HEK293T (cell line): ENCODE measurements around the gene ANGPTL2.

Experiments used
- CTCF ChIA-PET: fragments of 350-600 bp; formaldehyde crosslinking; extraction: SDS; loops from one replicate; lab custom pipeline; 2021; ENCODE audit warnings: antibody characterized with exemption, inconsistent platforms; lab: Yijun Ruan, JAX
- POLR2A ChIA-PET: fragments of 350-600 bp; formaldehyde crosslinking; extraction: SDS; loops from one replicate; lab custom pipeline; 2020; ENCODE audit warnings: antibody characterized with exemption, inconsistent platforms; lab: Yijun Ruan, JAX
- DNase-seq: peaks from one replicate; pipeline ENCODE4 v3.0.0; 2012; ENCODE audit warnings: mixed read lengths; ENCODE audit errors: extremely low spot score
- ARNT ChIP-seq: fragments of 450-650 bp; IDR thresholded peaks from 2 replicates; pipeline ENCODE4 v1.6.1; 2017; ENCODE audit warnings: mild to moderate bottlenecking
- BHLHE40 ChIP-seq: fragments of 450-650 bp; IDR thresholded peaks from 2 replicates; pipeline ENCODE4 v1.6.1; 2016; ENCODE audit warnings: mild to moderate bottlenecking, moderate library complexity, borderline replicate concordance
- CTBP1 ChIP-seq: fragments of 450-650 bp; IDR thresholded peaks from 2 replicates; pipeline ENCODE4 v1.6.1; 2016; ENCODE audit warnings: borderline replicate concordance
- ELF4 ChIP-seq: fragments of 450-650 bp; IDR thresholded peaks from 2 replicates; pipeline ENCODE4 v1.6.1; 2017; ENCODE audit warnings: antibody characterized with exemption
- FOXA1 ChIP-seq: fragments of 450-650 bp; IDR thresholded peaks from 2 replicates; pipeline ENCODE4 v1.6.1; 2016; ENCODE audit warnings: mild to moderate bottlenecking
- FOXK2 ChIP-seq: fragments of 450-650 bp; IDR thresholded peaks from 2 replicates; pipeline ENCODE4 v1.6.1; 2016; ENCODE audit warnings: mild to moderate bottlenecking
- FOXM1 ChIP-seq: fragments of 450-650 bp; IDR thresholded peaks from 2 replicates; pipeline ENCODE4 v1.6.1; 2017; ENCODE audit warnings: mild to moderate bottlenecking, borderline replicate concordance
- HDGF ChIP-seq: fragments of 450-650 bp; IDR thresholded peaks from 2 replicates; pipeline ENCODE4 v1.6.1; 2017; ENCODE audit warnings: antibody characterized with exemption, borderline replicate concordance
- L3MBTL2 ChIP-seq: fragments of 450-650 bp; conservative IDR thresholded peaks from 2 replicates; pipeline ENCODE4 v1.6.1; 2016; ENCODE audit warnings: mild to moderate bottlenecking
- LEF1 ChIP-seq: fragments of 450-650 bp; IDR thresholded peaks from 2 replicates; pipeline ENCODE4 v1.6.1; 2017; ENCODE audit warnings: mild to moderate bottlenecking, borderline replicate concordance
- NFRKB ChIP-seq: fragments of 450-650 bp; IDR thresholded peaks from 2 replicates; pipeline ENCODE4 v1.6.1; 2016; ENCODE audit warnings: mild to moderate bottlenecking, moderate library complexity
- SP1 ChIP-seq: fragments of 450-650 bp; IDR thresholded peaks from 2 replicates; pipeline ENCODE4 v1.6.1; 2017
- SUZ12 ChIP-seq: fragments of 450-650 bp; IDR thresholded peaks from 2 replicates; pipeline ENCODE4 v1.6.1; 2016; ENCODE audit warnings: mild to moderate bottlenecking
- TARDBP ChIP-seq: fragments of 450-650 bp; IDR thresholded peaks from 2 replicates; pipeline ENCODE4 v1.6.1; 2016
- ZNF384 ChIP-seq: fragments of 450-650 bp; IDR thresholded peaks from 2 replicates; pipeline ENCODE4 v1.6.1; 2016
- TF ChIP-seq, protein P1 (sequence below): fragments of 450-650 bp; IDR thresholded peaks from 2 replicates; pipeline ENCODE4 v1.6.1; 2016

Gene ANGPTL2

GRCh38 chr9:127128341-127129072 is 6.1 kb upstream of the ANGPTL2 start:
- DNase-seq, result no peak
- ChIA-PET CTCF (no interaction called here), POLR2A (no interaction called here)
- no peak for TF ChIP-seq ELF4
- TF ChIP-seq ZNF384, result no peak
- TF ChIP-seq, protein P1, sequence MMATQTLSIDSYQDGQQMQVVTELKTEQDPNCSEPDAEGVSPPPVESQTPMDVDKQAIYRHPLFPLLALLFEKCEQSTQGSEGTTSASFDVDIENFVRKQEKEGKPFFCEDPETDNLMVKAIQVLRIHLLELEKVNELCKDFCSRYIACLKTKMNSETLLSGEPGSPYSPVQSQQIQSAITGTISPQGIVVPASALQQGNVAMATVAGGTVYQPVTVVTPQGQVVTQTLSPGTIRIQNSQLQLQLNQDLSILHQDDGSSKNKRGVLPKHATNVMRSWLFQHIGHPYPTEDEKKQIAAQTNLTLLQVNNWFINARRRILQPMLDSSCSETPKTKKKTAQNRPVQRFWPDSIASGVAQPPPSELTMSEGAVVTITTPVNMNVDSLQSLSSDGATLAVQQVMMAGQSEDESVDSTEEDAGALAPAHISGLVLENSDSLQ, result no peak

DNA sequence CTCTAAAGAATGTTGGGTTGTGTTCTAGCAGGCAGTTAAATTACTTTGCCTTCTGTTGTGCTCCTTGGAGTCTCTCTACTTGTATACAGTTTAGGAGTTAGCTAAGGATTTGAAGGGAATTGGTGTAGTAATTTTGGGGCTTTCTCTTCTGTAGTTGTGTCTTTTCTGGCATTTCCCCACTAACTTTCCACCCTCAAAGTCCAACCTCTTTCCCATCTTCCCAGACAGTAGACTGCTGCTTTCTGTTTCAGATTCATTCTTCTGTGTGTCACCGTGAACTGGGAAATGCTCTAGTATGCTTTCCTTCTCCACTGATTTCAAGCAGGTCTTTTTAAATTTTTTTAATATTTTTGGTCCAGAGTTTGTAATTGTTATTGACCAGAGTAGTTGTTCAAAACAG is 4.5 kb upstream of the ANGPTL2 start:
- TF ChIP-seq ZNF384 (no peak), SP1 (no peak), FOXK2 (no peak), SUZ12 (no peak), ELF4 (no peak), BHLHE40 (no peak), HDGF (no peak), FOXA1 (no peak), TARDBP (no peak), CTBP1 (no peak), L3MBTL2 (no peak), NFRKB (no peak), LEF1 (no peak), ARNT (no peak), FOXM1 (no peak)
- TF ChIP-seq, protein P1, result no peak
- no peak for DNase-seq
- POLR2A ChIA-PET, result no interaction called here
- CTCF ChIA-PET, result no interaction called here

GRCh38 chr9:127124792-127125191 is 2.4 kb upstream of the ANGPTL2 start:
- CTCF ChIA-PET, result no interaction called here
- TF ChIP-seq BHLHE40, result no peak
- TF ChIP-seq, protein P1, result no peak
- TF ChIP-seq HDGF, result no peak
- TF ChIP-seq ZNF384, result no peak
- TF ChIP-seq CTBP1, result no peak
- no peak for TF ChIP-seq LEF1
- TF ChIP-seq NFRKB, result no peak
- no peak for TF ChIP-seq ARNT
- no peak for TF ChIP-seq SP1
- DNase-seq, result no peak
- POLR2A ChIA-PET, result no interaction called here

DNA sequence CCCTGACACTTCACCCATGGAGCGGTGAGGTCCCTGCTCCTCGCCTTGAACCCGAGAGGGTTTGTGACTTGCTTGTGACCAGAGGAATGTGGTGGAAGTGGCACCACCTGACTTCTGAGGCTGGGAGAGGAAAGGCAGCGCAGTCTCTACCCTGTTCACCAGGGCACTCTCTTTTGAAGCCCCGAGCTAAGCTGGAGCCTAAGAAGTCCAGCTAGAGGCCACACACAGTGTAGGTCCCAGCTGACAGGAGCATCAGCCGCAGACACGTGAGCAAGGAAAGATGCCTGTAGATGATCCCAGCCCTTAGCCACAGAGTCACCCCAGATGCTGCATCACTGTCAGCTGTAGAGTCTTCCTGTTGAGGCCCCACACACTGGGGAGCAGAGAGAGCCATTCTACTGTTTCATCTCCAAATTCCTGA is 1.7 kb upstream of the ANGPTL2 start:
- TF ChIP-seq TARDBP (no peak), SUZ12 (no peak), CTBP1 (no peak), ZNF384 (no peak), BHLHE40 (no peak), ELF4 (no peak), FOXK2 (no peak), FOXM1 (no peak), FOXA1 (no peak), L3MBTL2 (no peak), SP1 (no peak), ARNT (no peak)
- TF ChIP-seq, protein P1, result no peak
- POLR2A ChIA-PET, result no interaction called here
- CTCF ChIA-PET, result no interaction called here
- no peak for DNase-seq

DNA sequence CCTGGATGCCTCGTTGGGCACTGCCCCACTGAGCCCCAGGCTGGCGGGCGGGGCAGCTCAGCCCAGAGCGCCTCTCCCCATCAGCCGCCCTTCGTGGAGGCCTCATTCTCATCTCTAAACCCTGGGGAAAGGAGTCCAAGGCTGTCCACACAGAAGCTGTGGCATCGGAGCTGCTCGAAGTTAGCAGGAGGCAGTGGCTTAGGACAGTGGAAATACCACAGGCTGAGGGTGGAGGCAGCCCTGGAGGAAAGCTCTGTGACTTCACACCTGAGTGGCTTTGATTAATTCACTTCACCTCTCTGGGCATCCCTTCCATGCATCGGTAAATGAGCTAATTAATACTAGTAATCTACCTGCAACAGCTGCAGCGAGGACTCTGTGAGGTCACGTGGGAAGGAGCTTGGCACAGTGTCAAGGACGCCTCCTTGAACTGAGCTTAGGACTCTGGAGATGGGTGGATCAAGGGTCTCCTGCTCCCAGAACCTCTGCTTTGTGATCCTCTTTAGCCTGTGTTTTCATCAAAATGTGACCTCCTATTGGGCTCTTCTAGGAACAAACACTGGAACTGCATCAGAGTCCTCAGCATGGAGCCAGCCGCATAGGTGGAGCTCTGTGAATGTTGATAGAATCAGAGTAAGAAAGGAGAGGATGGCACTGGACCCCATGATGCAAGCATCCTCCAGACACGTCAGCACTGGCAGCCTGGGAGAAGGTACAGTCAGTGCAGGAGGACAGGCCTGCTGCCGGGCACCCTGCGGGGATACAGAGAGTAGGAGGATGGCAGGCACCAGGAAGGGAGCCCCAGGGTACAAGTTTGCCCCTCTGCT is 842 bp upstream of the ANGPTL2 start:
- ChIA-PET POLR2A (no interaction called here), CTCF (no interaction called here)
- TF ChIP-seq HDGF (no peak), ELF4 (no peak), FOXK2 (no peak), TARDBP (no peak), ARNT (no peak), SUZ12 (no peak)
- no peak for DNase-seq

GRCh38 chr9:127121628-127122175 is 733 bp downstream of the ANGPTL2 start:
- DNase-seq, result no peak
- TF ChIP-seq, protein P1, result no peak
- TF ChIP-seq BHLHE40 (no peak), NFRKB (no peak), LEF1 (no peak), FOXM1 (no peak), TARDBP (no peak), L3MBTL2 (no peak), FOXA1 (no peak), SUZ12 (no peak), CTBP1 (no peak), SP1 (no peak), FOXK2 (no peak), ARNT (no peak)
- ChIA-PET CTCF (no interaction called here), POLR2A (no interaction called here)
